ENCODE results near the gene RPL3. TPM values are rescaled to one million over a fixed set of nuclear protein-coding genes. Genes with fewer than 3 reads are reported as not detected.

RPL3 gene
- polyA plus RNA-seq = 223 and 340 TPM in 2 replicates

GRCh38 chr22:39319284-39320022, at the start of gene RPL3:
RPL3 (minus strand) TSS chr22:39319623; CDS start chr22:39319597, 26 bp downstream.

DNA sequence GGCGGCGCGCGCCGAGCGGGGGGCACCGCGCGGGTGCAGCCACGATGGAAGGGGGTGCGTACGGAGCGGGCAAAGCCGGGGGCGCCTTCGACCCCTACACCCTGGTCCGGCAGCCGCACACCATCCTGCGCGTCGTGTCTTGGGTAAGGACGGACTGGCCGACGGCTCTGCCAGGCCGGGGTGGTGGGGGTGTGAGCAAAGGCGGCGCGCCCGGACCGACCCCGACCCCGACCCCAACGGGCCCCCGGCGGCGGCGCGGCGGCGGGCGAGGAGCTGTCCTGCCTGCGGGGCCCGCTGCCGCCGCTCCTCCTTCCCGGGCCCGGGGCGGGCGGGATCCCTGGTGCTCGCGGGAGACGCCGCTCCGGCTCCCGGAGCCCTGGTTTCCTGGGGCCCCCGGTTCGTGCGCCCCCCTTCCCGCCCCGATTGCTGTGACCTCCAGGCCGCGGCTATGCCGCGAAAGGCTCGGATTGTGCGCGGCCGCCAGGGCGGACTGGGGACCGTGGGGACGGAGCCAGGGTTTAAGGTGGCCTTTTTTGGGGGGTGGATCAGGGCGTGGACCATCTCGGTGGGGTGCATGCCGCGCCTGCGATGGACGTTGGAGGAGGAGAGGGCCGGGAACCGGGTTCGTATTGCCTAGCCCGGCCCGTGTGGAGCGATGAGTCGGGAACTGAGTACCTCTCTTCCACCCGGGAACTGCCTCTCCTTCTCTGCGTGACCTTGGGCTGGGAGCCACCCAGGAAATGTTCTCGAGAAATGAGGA, 30.7 kb upstream of the RPL3 start, which contains the start of gene SYNGR1:
SYNGR1 (plus strand) TSS at position 25 of the 760 bp plus-strand sequence; CDS start at position 45, 20 bp downstream.

Other genes with a start within 250 kb of the RPL3 start
- gene APOBEC3G, start 242.3 kb downstream of the RPL3 start, polyA plus RNA-seq = not detected in 2 replicates
- not detected in 2 replicates for gene APOBEC3H, start 222.4 kb downstream of the RPL3 start, polyA plus RNA-seq
- gene CBX7, start 166.9 kb downstream of the RPL3 start, polyA plus RNA-seq = 1.8 and 2.2 TPM in 2 replicates
- 0.90 and 1.1 TPM in 2 replicates for gene PDGFB, start 74.6 kb downstream of the RPL3 start, polyA plus RNA-seq
- 16.2 and 23.8 TPM in 2 replicates for gene SYNGR1, start 30.4 kb upstream of the RPL3 start, polyA plus RNA-seq
- 1.5 and 1.6 TPM in 2 replicates for gene TAB1, start 80.2 kb upstream of the RPL3 start, polyA plus RNA-seq
- gene MGAT3, start 137.4 kb upstream of the RPL3 start, polyA plus RNA-seq = 3.1 and 3.9 TPM in 2 replicates
- 9.0 and 9.3 TPM in 2 replicates for gene MIEF1, start 182.7 kb upstream of the RPL3 start, polyA plus RNA-seq
- 170 and 218 TPM in 2 replicates for gene ATF4, start 200.9 kb upstream of the RPL3 start, polyA plus RNA-seq
- gene RPS19BP1, start 213.1 kb upstream of the RPL3 start, polyA plus RNA-seq = 29.7 and 37.0 TPM in 2 replicates